Skeletal muscle cell (primary cell): ENCODE data around the gene TPBGL.

Experiments
- DNase-seq: peaks from one replicate; pipeline ENCODE4 v3.0.0-alpha.2; 2010; ENCODE audit warnings: low read depth
- H3K4me3 ChIP-seq: 2 replicates; pipeline ENCODE4 v1.5.1; 2011; ENCODE audit warnings: low read depth, mild to moderate bottlenecking, control low read depth, low read length, moderate library complexity

TPBGL gene

DNA sequence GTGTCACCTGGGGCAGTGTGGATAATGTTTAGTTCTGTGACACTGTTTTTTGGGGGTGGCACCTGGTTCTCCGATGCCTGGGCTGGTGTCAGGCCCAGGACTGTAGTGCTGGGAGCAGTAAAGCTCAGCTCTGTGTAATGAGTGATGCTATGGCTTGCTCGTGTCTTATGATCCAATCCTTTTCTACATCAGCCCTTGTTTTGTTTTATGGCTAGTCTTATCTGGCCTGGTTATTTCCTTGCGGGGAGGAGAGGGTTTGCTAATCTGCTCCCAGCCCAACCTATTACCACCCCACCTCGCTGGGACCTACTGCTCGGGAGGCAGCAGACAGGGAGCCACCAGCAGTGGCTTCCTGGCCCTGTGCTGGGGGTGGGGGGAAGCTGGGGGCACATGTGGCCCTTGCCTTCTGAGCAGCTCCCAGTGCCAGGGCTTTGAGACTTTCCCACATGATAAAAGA is 35.0 kb upstream of the TPBGL start:
- no peak overlapping the region for H3K4me3 ChIP-seq
- DNase-seq: no peak

DNA sequence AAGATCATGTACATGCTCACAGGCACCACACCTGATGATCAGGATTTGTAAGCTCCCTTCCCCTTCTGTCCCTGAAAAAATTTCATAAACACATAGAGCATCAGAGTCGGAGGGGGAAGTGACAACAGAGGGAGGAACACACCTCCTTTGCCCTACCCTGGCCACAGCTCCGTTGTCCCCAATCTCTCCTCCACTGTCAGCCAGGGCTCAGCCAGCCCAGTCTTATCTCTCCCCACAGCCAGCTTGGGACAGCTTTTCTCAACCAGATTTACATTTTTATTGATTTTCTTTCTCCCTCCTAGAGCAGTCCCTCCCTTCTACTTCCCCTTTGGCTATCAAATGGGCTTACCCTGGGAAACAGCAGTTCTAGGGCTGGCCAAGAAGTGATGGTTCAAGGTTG is 32.1 kb upstream of the TPBGL start:
- no peak for DNase-seq
- no peak overlapping the region for H3K4me3 ChIP-seq

DNA sequence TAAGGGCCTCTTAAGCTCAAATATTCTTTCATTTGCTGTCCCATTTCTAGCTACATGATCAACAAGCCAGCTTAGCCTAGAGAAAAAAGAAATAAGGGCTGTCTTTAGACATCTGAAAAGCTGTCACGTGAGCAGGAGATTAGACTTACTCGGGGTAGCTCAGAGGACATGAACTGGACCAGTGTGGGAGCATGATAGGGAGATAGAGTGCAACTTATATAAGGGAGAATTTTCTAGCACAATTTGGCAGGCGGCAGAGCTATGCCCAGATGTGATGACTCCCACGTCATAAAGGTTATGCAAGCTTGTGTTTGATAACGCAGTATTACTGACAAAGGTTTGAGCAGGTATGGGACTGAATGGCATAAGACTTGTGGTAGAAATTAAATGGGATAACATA is 28.2 kb upstream of the TPBGL start:
- no peak overlapping the region for H3K4me3 ChIP-seq
- DNase-seq: no peak

DNA sequence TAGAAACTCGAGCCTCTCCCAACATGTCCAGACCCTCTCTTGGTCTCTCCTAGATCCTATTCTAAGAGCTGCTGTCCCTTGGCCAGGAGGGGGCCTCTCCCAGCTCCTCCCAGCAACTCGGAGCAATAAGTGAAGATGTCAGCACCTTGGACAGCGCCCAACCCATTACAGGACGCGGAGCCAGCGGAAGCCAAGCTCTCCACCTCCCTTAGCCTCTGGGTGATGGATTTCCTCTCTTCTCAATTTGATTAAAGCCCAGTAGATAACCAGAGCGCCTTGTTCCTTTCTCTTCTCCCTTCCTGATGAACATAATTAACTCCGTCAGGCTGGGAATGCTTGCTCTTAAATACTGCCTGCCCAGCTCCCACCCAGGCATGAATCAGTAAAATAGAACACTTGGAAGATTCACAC is 26.2 kb upstream of the TPBGL start:
- H3K4me3 ChIP-seq: no peak overlapping the region
- DNase-seq: peak; percentile 14

DNA sequence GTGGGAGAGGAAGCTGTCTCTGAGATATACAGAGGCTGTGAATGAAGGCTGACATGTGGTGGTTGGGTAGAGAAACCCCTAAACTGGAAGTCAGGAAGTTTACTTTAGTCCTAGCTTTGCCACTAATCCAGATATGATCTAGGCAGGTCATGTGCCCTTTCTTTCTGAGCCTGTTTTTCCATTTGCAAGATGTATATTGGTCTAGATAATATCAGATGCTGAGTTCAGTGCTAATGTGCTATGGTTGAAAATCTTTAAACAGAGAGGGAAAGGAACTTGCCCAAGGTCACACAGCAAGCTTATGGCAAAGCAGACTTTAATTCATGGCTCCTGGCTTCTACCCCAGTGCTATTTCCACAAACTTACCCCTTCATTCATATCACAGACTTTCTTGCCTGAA is 25.7 kb upstream of the TPBGL start:
- DNase-seq: no peak
- H3K4me3 ChIP-seq: no peak overlapping the region

DNA sequence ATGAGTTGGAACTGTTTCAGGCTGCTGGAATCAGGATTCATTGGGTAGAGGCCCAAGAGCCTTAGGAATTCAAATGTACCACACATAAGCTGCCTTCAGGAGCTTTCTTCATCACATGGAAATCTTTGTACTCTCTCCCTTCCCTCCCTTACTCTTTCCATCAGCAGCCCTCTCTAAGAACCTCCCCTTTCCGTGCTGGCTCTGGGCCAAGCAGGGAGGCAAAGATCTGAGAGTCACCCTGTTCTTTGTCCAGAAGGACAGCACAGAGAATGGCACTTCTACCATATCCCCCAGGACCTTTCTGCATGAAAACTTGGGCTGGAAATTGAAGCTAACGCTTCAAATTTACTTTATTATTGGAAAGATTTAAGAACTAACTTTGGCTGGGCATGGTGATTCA is 20.7 kb upstream of the TPBGL start:
- DNase-seq: no peak
- no peak overlapping the region for H3K4me3 ChIP-seq

DNA sequence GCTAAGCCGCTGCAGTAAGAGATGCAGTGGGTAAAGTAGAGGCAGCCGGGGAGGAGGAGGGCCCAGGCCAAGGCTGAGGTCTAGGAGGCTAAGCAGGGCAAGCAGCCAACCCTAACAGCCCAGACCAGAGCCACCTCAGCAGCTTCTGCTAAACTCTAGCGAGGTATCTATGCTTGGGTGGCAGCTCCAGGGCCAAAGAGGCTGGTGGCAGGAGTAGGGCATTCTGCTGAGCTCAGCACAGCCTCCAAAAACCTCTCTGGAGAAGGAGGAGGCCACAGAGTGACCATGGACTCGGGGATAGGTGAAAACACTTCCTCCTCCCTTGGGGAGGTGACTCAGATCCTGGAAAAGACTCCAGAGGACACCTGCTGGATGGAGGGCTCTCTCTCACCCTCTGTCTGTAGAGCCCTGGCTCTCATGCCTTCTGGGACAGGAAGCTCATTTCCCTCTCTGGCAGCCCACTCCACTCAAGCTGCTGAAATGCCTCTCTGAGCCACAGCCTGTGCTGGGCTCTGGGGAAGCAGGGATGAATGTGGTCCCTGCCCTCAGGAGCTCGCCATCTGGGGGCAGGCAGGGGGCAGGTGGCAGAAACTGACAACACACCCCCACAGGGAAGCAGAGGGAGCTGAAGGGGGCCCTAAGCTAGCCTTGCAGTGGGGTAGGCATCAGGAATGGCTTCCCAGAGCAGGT is 16.5 kb upstream of the TPBGL start:
- H3K4me3 ChIP-seq: no peak overlapping the region
- DNase-seq: no peak

DNA sequence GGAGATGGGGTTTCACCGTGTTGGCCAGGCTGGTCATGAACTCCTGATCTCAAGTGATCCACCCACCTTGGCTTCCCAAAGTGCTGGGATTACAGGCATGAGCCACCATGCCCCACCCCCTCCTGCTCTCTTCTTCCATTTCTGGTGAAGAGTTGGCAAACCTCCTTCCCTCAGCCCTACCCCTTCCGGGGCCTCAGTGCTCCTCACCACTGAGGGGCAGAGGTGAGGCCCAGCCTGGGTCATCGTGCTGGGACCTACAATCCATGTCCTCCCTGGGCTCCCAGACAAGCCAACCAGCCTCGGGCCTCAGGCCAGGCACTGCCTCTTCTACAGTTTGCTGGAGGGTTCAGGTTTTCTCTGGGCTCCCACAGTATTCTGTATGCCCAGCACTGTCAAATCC is 14.8 kb upstream of the TPBGL start:
- no peak for DNase-seq
- H3K4me3 ChIP-seq: no peak overlapping the region

DNA sequence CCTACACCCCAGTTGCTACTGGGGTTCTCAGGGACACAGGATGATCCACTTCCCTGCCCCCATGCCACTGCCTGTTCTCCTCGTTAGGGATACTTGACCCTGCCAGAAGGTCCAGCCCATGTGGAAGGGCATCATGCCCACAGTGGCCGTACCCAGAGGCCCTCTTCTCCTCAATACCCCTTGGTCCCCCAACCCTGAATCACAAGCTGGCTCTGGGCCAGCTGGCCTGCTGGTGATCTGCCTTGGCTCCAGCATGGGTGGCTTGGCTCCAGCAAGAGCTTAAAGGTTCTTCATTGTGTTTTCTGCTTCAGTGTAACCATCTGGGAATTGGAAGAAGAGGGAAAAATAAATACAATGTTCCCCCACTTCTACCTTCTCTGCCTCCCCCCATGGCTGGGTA is 11.1 kb upstream of the TPBGL start:
- H3K4me3 ChIP-seq: no peak overlapping the region
- DNase-seq: no peak

DNA sequence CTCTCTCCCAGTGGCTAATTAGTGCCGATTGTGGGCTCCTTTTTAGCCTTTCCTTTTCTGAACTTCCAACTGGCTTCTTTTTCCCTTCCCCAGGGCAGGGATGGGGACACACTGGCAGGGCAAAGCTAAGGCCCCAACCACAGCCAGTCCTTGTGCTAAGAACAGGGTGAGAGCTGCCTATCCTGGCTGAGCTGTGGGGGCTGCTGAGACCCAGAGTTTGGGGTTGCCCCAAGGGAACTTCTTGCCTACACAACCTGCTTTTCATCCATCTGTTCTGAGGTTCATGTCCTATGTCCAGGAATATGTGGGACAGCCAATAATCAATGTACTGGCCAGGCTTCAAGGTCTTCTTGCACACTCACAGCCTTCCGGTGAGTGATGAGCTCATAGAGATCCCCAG is 10.0 kb upstream of the TPBGL start:
- no peak for DNase-seq
- H3K4me3 ChIP-seq: no peak overlapping the region

DNA sequence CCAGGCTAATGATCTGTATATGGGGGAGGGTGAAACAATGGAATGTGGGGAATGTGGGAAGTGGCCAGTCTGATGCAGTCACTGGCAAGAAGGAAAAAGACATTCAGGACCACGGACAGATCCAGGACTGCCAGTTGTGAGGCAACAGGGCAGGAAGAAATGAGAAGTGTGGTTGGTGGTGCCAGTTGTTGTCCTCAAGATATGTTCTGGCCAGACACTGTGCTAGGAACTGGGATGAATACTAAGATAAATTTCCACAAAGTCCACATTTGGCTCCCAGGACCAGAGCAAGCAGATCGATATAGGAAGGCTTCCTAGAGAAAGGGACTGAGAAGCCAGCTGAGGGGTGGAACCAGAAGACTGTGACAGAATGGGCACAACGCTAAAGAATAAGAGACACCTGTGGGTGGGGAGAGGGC is 6.8 kb upstream of the TPBGL start:
- no peak overlapping the region for H3K4me3 ChIP-seq
- no peak for DNase-seq

DNA sequence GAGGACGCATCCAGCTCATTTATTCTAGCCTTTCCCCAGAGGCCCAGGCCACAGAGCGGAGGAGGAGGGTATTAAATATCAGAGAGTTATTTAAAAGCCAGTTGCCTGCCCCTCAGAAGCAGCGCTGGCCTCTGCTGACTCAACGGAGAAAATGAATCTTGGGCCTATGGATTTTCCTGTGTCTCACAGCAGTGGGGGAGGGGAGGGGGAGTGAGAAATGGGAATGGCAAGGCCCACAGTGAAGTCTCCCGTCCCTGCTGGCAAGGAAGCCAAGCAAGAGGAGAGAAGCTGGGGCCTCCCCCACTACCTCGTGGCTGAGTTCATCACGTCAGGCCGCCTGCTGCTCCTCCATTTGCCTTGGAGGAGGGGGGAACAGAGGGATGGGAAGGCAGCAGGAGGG is 4.5 kb upstream of the TPBGL start:
- no peak overlapping the region for H3K4me3 ChIP-seq
- no peak for DNase-seq

DNA sequence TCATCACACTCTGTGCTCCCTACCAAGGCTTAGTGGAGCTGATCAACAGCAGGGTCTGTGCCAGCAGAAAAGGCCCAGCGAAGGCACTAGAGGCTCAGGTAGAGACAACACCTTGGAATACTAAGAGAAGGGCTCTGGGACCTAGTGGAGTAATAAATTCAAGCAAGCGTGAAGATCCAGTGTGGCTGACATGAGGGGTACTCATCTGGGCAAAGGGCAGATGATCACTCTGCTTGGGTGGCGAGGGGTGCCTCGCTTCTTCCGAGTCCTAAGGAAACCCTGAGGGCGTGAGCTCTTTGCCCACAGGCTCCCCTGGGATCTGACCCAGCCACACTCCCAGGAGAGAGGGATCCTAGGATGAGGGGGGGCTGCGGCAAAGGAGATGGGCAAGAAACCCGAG is 3.5 kb upstream of the TPBGL start:
- no peak for DNase-seq
- H3K4me3 ChIP-seq: no peak overlapping the region

DNA sequence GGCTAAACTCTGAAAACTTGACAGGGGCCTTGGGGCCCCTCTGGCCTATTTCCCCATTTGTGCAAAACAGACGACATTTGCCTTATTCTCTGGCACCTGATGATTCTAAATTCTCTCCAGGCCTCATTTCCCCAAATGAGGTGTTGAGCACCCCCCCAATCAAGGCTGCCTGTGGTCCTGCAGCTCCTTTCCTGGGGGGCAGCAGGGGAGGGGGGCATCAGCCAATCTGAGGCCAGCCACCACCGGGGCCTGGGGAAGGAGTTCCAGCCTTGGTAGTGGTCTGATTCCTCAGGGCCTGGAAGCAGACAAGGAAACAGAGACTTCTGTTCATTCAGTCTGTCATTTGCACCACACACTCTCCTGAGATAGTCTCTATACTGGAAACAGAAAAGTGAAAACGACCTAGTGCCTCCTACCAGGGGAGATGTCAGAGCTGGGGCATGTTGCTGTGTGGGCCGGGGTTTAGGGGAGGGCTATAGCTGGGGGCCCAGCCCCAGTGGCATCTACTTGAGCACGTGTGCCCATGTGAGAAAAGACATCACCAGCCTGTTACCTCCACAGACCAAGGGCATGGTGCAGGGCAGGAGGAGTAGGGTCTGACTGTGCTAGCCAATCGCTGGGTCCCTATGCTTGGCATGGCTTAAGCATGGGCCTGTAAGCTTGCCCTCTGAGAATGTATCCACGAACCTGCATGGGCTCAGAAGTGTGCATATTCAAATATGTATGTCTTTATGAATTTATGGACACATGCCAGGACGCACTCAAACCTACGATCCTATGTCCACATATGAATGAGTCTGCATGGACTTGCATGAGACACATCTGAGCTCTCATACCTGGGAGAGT is 1.8 kb upstream of the TPBGL start:
- H3K4me3 ChIP-seq: no peak overlapping the region
- DNase-seq: no peak

DNA sequence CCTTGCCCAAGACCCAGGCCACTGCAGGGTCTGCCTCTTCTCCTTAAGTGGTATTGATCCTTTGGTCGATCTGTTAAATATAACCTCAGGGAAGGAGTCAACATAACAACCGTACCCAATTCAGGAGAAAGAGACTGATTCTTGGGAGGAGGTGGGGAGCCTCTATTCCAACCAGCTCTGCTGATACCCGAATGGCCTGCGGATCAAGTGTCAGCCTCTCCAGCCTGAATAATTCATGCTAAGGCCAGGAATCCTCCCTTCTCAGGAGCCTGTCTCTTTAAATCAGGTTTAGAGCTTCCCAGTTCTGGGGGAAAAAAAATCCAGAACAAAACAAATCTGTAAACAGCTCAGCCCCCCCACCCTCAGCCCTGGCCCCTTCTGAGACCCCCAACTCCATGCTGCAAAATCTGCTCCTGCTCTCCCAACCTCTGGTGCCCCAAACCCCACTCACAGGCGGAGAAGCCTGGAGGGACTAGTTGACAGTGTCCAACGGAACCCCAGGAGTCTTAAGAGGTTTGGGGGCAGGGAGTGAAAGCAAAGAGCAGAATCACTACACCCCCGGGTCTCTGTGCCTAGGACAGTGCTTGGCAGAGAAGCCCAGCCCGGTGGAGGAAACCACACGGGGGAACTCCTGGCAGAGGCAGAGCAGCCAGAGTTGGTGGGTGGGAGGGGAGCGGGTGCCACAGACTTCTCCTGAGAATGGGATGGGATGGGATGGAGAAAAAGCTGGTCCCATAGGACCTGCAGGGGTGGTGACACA is 863 bp upstream of the TPBGL start:
- DNase-seq: no peak
- no peak overlapping the region for H3K4me3 ChIP-seq

DNA sequence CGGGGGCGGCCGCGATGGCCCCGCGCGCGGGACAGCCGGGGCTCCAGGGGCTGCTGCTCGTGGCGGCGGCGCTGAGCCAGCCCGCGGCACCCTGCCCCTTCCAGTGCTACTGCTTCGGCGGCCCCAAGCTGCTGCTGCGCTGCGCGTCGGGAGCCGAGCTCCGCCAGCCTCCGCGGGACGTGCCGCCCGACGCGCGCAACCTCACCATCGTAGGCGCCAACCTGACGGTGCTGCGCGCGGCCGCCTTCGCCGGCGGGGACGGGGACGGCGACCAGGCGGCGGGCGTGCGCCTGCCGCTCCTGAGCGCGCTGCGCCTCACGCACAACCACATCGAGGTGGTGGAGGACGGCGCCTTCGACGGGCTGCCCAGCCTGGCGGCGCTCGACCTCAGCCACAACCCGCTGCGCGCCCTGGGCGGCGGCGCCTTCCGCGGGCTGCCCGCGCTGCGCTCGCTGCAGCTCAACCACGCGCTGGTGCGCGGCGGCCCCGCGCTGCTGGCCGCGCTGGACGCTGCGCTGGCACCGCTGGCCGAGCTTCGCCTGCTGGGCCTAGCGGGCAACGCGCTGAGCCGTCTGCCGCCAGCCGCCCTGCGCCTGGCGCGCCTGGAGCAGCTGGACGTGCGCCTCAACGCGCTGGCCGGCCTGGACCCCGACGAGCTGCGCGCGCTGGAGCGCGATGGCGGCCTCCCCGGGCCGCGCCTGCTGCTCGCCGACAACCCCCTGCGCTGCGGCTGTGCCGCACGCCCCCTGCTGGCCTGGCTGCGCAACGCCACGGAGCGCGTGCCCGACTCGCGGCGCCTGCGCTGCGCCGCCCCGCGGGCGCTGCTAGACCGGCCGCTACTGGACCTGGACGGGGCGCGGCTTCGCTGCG is 697 bp downstream of the TPBGL start:
- peak overlapping the region; percentile 51 for H3K4me3 ChIP-seq
- peak; percentile 25 for DNase-seq

DNA sequence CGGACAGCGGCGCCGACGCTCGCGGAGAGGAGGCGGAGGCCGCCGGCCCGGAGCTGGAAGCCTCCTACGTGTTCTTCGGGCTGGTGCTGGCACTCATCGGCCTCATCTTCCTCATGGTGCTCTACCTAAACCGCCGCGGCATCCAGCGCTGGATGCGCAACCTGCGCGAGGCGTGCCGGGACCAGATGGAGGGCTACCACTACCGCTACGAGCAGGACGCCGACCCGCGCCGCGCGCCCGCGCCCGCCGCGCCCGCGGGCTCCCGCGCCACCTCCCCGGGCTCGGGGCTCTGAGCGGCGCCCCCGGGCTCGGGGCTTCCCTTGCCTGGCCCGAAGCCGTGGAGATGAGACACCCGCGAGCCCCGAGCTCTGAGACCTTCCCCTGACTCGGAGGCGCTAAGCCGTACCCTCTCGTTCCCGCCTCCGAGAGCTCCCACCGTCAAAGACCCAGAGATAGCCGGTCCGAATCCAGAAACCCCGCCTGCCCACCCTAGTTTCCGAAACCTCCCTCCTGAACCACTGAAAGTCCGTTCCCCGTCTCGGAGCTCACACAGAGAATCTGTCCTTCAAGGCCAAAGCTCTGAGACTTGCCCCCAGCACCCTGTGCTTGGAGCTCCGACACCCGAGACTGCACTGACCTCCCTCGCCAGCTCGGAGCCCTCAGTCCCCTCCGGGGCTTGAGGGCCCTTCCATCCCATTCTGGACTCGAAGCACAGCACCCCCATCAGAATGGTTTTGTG is 1.5 kb downstream of the TPBGL start:
- peak overlapping the region; percentile 51 for H3K4me3 ChIP-seq
- no peak for DNase-seq

DNA sequence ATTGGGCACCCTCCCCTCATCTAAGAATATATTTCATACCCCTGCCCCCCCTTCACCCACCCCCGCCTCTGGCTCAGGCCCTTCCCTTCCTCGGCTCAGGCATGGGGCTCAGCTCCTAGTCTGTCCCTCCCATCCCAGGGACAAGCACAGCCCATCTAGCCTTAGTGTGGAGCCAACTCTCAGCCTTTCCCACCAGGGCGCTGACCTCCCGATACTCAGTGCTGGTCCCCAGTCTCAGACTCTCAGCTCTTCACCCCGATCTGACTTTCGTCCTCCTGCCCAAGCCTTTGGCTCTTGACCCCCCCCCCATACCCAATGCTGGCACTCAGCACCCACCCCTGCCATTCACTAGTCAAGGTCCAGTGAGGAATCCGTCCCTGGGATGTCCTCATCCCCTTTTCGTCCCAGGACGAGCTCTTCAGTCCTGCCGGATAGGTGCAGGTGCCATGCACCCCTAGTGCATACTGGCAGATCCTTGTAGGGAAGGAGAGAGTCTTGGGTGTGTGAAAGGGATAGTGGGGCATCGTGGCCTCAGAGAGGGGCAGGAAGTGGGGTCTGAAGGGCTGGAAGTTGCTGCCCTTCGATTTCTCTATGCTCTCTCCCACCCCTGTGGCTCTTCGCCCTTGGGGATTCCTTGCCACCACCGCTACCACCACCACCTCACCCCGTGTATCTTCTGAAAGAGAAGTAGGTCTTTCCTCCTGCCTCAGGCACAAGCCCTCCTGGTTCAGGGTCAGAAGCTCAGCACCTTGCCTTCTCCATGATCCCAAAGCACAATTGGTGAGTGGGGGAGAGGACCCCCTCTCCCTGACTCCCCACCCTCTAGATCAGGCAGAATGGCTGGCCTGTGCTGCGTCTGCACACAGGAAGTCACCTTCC is 2.4 kb downstream of the TPBGL start:
- no peak overlapping the region for H3K4me3 ChIP-seq
- no peak for DNase-seq
